Ascending aorta (tissue), 2 donors: ENCODE results near the gene UNC13C. TPM values are rescaled to one million over a fixed set of nuclear protein-coding genes. Genes with fewer than 3 reads are reported as not detected.

Experiments used
- DNase-seq, 2 donors: peaks; one replicate each; pipeline ENCODE4 v3.0.0-alpha.2; 2019; ENCODE audit warnings: low spot score in 2 of 2
- H3K27ac ChIP-seq, 2 donors: fragments of 200-600 bp; sonication (generic); one replicate each; pipeline ENCODE4 v1.5.1; 2016 to 2017; ENCODE audit warnings: mild to moderate bottlenecking in 1 of 2
- H3K27me3 ChIP-seq: fragments of 200-600 bp; sonication (generic); one replicate; pipeline ENCODE4 v1.5.1; 2017
- H3K36me3 ChIP-seq, 2 donors: fragments of 200-600 bp; sonication (generic); one replicate each; pipeline ENCODE4 v1.5.1; 2016
- H3K4me1 ChIP-seq, 2 donors: fragments of 200-600 bp; sonication (generic); one replicate each; pipeline ENCODE4 v1.5.1; 2016 to 2017; ENCODE audit warnings: mild to moderate bottlenecking in 1 of 2
- H3K4me3 ChIP-seq, 2 donors: fragments of 200-600 bp; sonication (generic); one replicate each; pipeline ENCODE4 v1.5.1; 2016 to 2017; ENCODE audit warnings: mild to moderate bottlenecking in 1 of 2
- H3K9me3 ChIP-seq, 2 donors: fragments of 200-600 bp; sonication (generic); one replicate each; pipeline ENCODE4 v1.5.1; 2016
- intact Hi-C: fragments of 100-400 bp; cut with DNase I; formaldehyde crosslinking; loops from one replicate; pipeline ENCODE4 v1.15.1; 2023
- total RNA-seq: library from RNA; depleted of rRNA; stranded (reverse); fragments of >200 nt; gene quantifications from one replicate; pipeline ENCODE4 v1.1.0, GENCODE V29; 2016
- TF ChIP-seq, protein P1 (sequence below), 3 experiments: fragments of 200-600 bp in 2 of 3; fragments of 450-650 bp in 1 of 3; sonication (generic) in 2 of 3; IDR thresholded peaks; one replicate each; pipeline ENCODE4 v1.5.1; 2016 to 2019; ENCODE audit warnings: antibody characterized with exemption in 3 of 3, mild to moderate bottlenecking in 1 of 3, moderate library complexity in 1 of 3

The UNC13C gene
- total RNA-seq, 1 donor from 2014 or later: 2.0 TPM

- no peaks in the 10 kb centered on the region for H3K9me3 ChIP-seq
- no peak overlapping the region for H3K27ac ChIP-seq
- no peak for DNase-seq
- no peaks in the 10 kb centered on the region for H3K4me1 ChIP-seq
- intact Hi-C loops: no loop called here
- H3K36me3 ChIP-seq: no peaks in the 10 kb centered on the region
- H3K27me3 ChIP-seq: no peaks in the 10 kb centered on the region
- H3K4me3 ChIP-seq: no peak overlapping the region
- TF ChIP-seq, protein P1, sequence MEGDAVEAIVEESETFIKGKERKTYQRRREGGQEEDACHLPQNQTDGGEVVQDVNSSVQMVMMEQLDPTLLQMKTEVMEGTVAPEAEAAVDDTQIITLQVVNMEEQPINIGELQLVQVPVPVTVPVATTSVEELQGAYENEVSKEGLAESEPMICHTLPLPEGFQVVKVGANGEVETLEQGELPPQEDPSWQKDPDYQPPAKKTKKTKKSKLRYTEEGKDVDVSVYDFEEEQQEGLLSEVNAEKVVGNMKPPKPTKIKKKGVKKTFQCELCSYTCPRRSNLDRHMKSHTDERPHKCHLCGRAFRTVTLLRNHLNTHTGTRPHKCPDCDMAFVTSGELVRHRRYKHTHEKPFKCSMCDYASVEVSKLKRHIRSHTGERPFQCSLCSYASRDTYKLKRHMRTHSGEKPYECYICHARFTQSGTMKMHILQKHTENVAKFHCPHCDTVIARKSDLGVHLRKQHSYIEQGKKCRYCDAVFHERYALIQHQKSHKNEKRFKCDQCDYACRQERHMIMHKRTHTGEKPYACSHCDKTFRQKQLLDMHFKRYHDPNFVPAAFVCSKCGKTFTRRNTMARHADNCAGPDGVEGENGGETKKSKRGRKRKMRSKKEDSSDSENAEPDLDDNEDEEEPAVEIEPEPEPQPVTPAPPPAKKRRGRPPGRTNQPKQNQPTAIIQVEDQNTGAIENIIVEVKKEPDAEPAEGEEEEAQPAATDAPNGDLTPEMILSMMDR (IDR thresholded peaks at IDR 0.05): no peak
Measured at GRCh38 chr15:54660356-54660755, 682.1 kb downstream of the UNC13C start.

DNA sequence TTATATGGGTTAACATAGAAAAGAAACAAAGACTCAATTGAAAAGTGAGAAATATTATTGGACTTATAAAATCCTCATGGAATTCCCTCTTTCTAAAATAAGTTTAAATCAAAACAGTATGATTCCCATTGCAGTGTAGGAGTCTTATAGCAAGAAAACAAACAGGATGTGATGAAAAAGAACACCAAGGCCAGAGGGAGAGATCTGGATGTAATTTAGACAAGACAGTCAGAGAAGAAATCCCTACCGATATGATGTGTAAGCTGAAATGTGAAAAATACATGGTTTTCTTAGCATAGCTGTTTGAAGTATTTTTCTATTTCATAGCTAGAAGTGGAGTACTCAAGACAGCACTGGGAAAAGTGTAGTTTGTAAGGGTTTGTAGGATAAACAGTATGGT, 697.0 kb downstream of the UNC13C start:
- Histone ChIP-seq H3K27ac (no peak overlapping the region), H3K27me3 (no peaks in the 10 kb centered on the region), H3K4me3 (no peak overlapping the region), H3K4me1 (no peaks in the 10 kb centered on the region), H3K9me3 (peaks cover 0 to 16% of the 10 kb centered on the region in 2 donors), H3K36me3 (no peaks in the 10 kb centered on the region)
- TF ChIP-seq, protein P1 (IDR thresholded peaks at IDR 0.05): no peak
- intact Hi-C loops: no loop called here
- DNase-seq: no peak

GRCh38 chr15:54681584-54681983, 703.3 kb downstream of the UNC13C start:
- no peaks in the 10 kb centered on the region for H3K4me1 ChIP-seq
- H3K36me3 ChIP-seq: no peaks in the 10 kb centered on the region
- no peak for DNase-seq
- H3K4me3 ChIP-seq: no peak overlapping the region
- no peak overlapping the region for H3K27ac ChIP-seq
- intact Hi-C loops: no loop called here
- H3K9me3 ChIP-seq: no peaks in the 10 kb centered on the region
- no peaks in the 10 kb centered on the region for H3K27me3 ChIP-seq
- TF ChIP-seq, protein P1 (IDR thresholded peaks at IDR 0.05): no peak

Other genes with a start within 250 kb of the UNC13C start
- not detected for gene WDR72, start 218.8 kb upstream of the UNC13C start, total RNA-seq